IMR-90 (cell line): ENCODE measurements around the gene BAZ2B. TPM values are rescaled to one million over a fixed set of nuclear protein-coding genes. Genes with fewer than 3 reads are reported as not detected.
A peak's percentile ranks its signal among the peaks of the same experiment; 100 is the strongest.

Source experiments
- ATAC-seq: fragments of 200-7000 bp; cut with Tn5 transposase; 2 replicates; pipeline ENCODE4 v1.9.1; 2020; ENCODE audit warnings: low read depth, mild to moderate bottlenecking, moderate library complexity
- BruUV-seq: library from RNA; stranded (reverse); fragments of 400-500 nt; replicated peaks from 2 replicates; lab custom pipeline; 2021; lab: Mats Ljungman, UMichigan
- CTCF ChIA-PET: fragments of 300-600 bp; formaldehyde crosslinking; extraction: SDS; loops from one replicate; lab custom pipeline; 2021; ENCODE audit warnings: antibody characterized with exemption; lab: Yijun Ruan, JAX
- POLR2A ChIA-PET: fragments of 300-600 bp; sonication (Branson Sonifier 250); formaldehyde crosslinking; loops from one replicate; lab custom pipeline; 2022; ENCODE audit warnings: antibody characterized with exemption; ENCODE audit not compliant: unreplicated experiment; lab: Charles Lee
- DNase-seq: peaks from one replicate; pipeline ENCODE4 v3.0.0; 2013
- H2AFZ ChIP-seq: replicated peaks from 2 replicates; pipeline ENCODE3; 2013; ENCODE audit warnings: low read length, mild to moderate bottlenecking; ENCODE audit not compliant: poor library complexity
- H2AK5ac ChIP-seq: 2 replicates; pipeline ENCODE4 v1.6.1; 2013; ENCODE audit warnings: low read depth, low read length, inconsistent platforms
- H2AK9ac ChIP-seq: replicated peaks from 2 replicates; pipeline ENCODE3; 2013; ENCODE audit warnings: mild to moderate bottlenecking, low read depth, low read length, moderate library complexity; ENCODE audit not compliant: poor library complexity
- H2BK120ac ChIP-seq: 2 replicates; pipeline ENCODE4 v1.6.1; 2013; ENCODE audit warnings: low read depth, low read length, inconsistent platforms
- H2BK15ac ChIP-seq: 3 replicates; pipeline ENCODE4 v1.6.1; 2013; ENCODE audit warnings: low read depth, low read length, inconsistent platforms
- H2BK20ac ChIP-seq: 2 replicates; pipeline ENCODE4 v1.6.1; 2013; ENCODE audit warnings: low read depth, mild to moderate bottlenecking, inconsistent platforms, low read length, moderate library complexity
- H2BK5ac ChIP-seq: 2 replicates; pipeline ENCODE4 v1.6.1; 2013; ENCODE audit warnings: mild to moderate bottlenecking, low read depth, low read length, inconsistent platforms; ENCODE audit not compliant: poor library complexity, severe bottlenecking
- H3K14ac ChIP-seq: replicated peaks from 2 replicates; pipeline ENCODE4 v1.6.1; 2013; ENCODE audit warnings: low read depth, low read length, inconsistent platforms
- H3K18ac ChIP-seq: 2 replicates; pipeline ENCODE4 v1.6.1; 2013; ENCODE audit warnings: low read depth, low read length, control low read depth
- H3K23ac ChIP-seq: 2 replicates; pipeline ENCODE4 v1.6.1; 2013; ENCODE audit warnings: low read depth, low read length, inconsistent platforms
- H3K27ac ChIP-seq: 2 replicates; pipeline ENCODE4 v1.5.1; 2013; ENCODE audit warnings: mild to moderate bottlenecking, control low read depth, low read length; ENCODE audit not compliant: insufficient read depth
- H3K27me3 ChIP-seq: 2 replicates; pipeline ENCODE4 v1.6.1; 2013; ENCODE audit warnings: low read length; ENCODE audit not compliant: control insufficient read depth, insufficient read depth
- H3K36me3 ChIP-seq: 2 replicates; pipeline ENCODE4 v1.6.1; 2013; ENCODE audit warnings: low read length, mixed read lengths; ENCODE audit not compliant: control insufficient read depth, insufficient read depth
- H3K4ac ChIP-seq: 2 replicates; pipeline ENCODE4 v1.6.1; 2013; ENCODE audit warnings: low read depth, low read length, inconsistent platforms
- H3K4me1 ChIP-seq: 2 replicates; pipeline ENCODE4 v1.6.1; 2013; ENCODE audit warnings: low read length, mixed read lengths; ENCODE audit not compliant: control insufficient read depth, insufficient read depth
- H3K4me2 ChIP-seq: 2 replicates; pipeline ENCODE4 v1.6.1; 2013; ENCODE audit warnings: low read depth, mild to moderate bottlenecking, control low read depth, low read length, moderate library complexity
- H3K4me3 ChIP-seq: 2 replicates; pipeline ENCODE4 v1.5.1; 2013; ENCODE audit warnings: low read depth, mild to moderate bottlenecking, control low read depth, low read length, moderate library complexity; ENCODE audit not compliant: insufficient read depth
- H3K56ac ChIP-seq: 2 replicates; pipeline ENCODE4 v1.6.1; 2013; ENCODE audit warnings: low read length, inconsistent platforms; ENCODE audit not compliant: insufficient read depth; ENCODE audit errors: extremely low read depth
- H3K79me1 ChIP-seq, 2 experiments: 2 replicates each; pipeline ENCODE4 v1.6.1; 2013; ENCODE audit warnings: low read length in 2 of 2, inconsistent platforms in 1 of 2, low read depth in 1 of 2
- H3K9ac ChIP-seq: 2 replicates; pipeline ENCODE4 v1.6.1; 2013; ENCODE audit warnings: low read depth, low read length, control low read depth
- H3K9me1 ChIP-seq: 2 replicates; pipeline ENCODE4 v1.6.1; 2013; ENCODE audit warnings: low read length, inconsistent platforms; ENCODE audit not compliant: insufficient read depth
- H3K9me3 ChIP-seq: 2 replicates; pipeline ENCODE4 v1.6.1; 2013; ENCODE audit warnings: low read length; ENCODE audit not compliant: control insufficient read depth, insufficient read depth
- H4K20me1 ChIP-seq: 2 replicates; pipeline ENCODE4 v1.6.1; 2013; ENCODE audit warnings: low read length, inconsistent platforms; ENCODE audit not compliant: insufficient read depth
- H4K5ac ChIP-seq: 2 replicates; pipeline ENCODE4 v1.6.1; 2013; ENCODE audit warnings: mild to moderate bottlenecking, low read depth, low read length, control low read depth
- H4K8ac ChIP-seq, 2 experiments: 2 replicates each; pipeline ENCODE4 v1.6.1; 2013; ENCODE audit warnings: low read depth in 2 of 2, low read length in 2 of 2, control low read depth in 1 of 2, inconsistent platforms in 1 of 2
- H4K91ac ChIP-seq: 2 replicates; pipeline ENCODE4 v1.6.1; 2013; ENCODE audit warnings: low read depth, low read length, inconsistent platforms; ENCODE audit not compliant: insufficient read depth
- BHLHE40 ChIP-seq: fragments of 150-350 bp; IDR thresholded peaks from 2 replicates; pipeline ENCODE4 v1.6.1; 2016; ENCODE audit warnings: mild to moderate bottlenecking, low read depth, low read length
- CTCF ChIP-seq: conservative IDR thresholded peaks from 2 replicates; pipeline ENCODE4 v1.5.1; 2012; ENCODE audit warnings: mild to moderate bottlenecking, low read depth, low read length, improper control_type of control experiment
- MAZ ChIP-seq: IDR thresholded peaks from 2 replicates; pipeline ENCODE4 v1.6.1; 2012; ENCODE audit warnings: low read depth, mild to moderate bottlenecking, low read length, improper control_type of control experiment, moderate library complexity, borderline replicate concordance
- NFE2L2 ChIP-seq: fragments of 150-350 bp; IDR thresholded peaks from 2 replicates; pipeline ENCODE4 v1.6.1; 2016; ENCODE audit warnings: low read depth, mild to moderate bottlenecking, low read length
- RAD21 ChIP-seq: IDR thresholded peaks from 2 replicates; pipeline ENCODE4 v1.6.1; 2012; ENCODE audit warnings: low read length, improper control_type of control experiment
- RCOR1 ChIP-seq: IDR thresholded peaks from 2 replicates; pipeline ENCODE4 v1.6.1; 2012; ENCODE audit warnings: mild to moderate bottlenecking, low read length, improper control_type of control experiment; ENCODE audit not compliant: insufficient replicate concordance
- SMC3 ChIP-seq: fragments of 150-350 bp; IDR thresholded peaks from 2 replicates; pipeline ENCODE4 v1.6.1; 2016; ENCODE audit warnings: low read depth, mild to moderate bottlenecking, antibody characterized with exemption, low read length, moderate library complexity
- USF2 ChIP-seq: fragments of 150-350 bp; IDR thresholded peaks from 2 replicates; pipeline ENCODE4 v1.6.1; 2017; ENCODE audit warnings: mild to moderate bottlenecking, antibody characterized with exemption, low read length, low read depth
- WGBS, 2 experiments: methylation state at CpG; one replicate each; pipeline versions ENCODE4 v1.1.5 to v1.1.7; 2013; ENCODE audit warnings: missing lambda C conversion rate in 2 of 2; ENCODE audit not compliant: insufficient read length in 1 of 2; ENCODE audit errors: extremely low coverage in 2 of 2; 5-methylcytosine and 5-hydroxymethylcytosine counted together
- dilution Hi-C: fragments of 300-500 bp; cut with HindIII; formaldehyde crosslinking; loops from one replicate; pipeline ENCODE4 v1.14.3; 2018; ENCODE audit warnings: low sequenced_read_pairs; ENCODE audit not compliant: unreplicated experiment
- in situ Hi-C: fragments of 300-500 bp; cut with MboI; formaldehyde crosslinking; loops from 3 replicates; pipeline ENCODE4 v1.14.3; 2019; ENCODE audit warnings: low sequenced_read_pairs, inconsistent platforms, mixed read lengths
- intact Hi-C: fragments of 100-400 bp; cut with micrococcal nuclease; formaldehyde crosslinking; loops from 2 replicates; pipeline ENCODE4 v1.10.0; 2022
- polyA plus RNA-seq, 3 experiments: library from polyadenylated mRNA; depleted of rRNA; stranded (reverse); fragments of >200 nt; gene quantifications; 2 replicates each; pipeline ENCODE4 v1.2.3, GENCODE V29; 2012; ENCODE audit warnings: low replicate concordance in 1 of 3
- total RNA-seq: library from RNA; depleted of rRNA; stranded (reverse); fragments of >200 nt; gene quantifications from 2 replicates; pipeline ENCODE4 v1.2.3, GENCODE V29; 2012

Gene BAZ2B
- total and polyA plus RNA-seq, 2 of the 4 experiments (the other 2 are of a cell fraction): 8.9 to 42.1 TPM

GRCh38 chr2:159557437-159558034, 58.8 kb downstream of the BAZ2B start:
- TF ChIP-seq RCOR1 (no peak), USF2 (no peak), CTCF (peak; percentile 24; the same call in 1 of the 2 replicates), SMC3 (no peak), BHLHE40 (no peak), MAZ (no peak), NFE2L2 (no peak), RAD21 (no peak)
- H3K23ac ChIP-seq: no peak overlapping the region
- H3K79me1 ChIP-seq: peaks cover 0 to 24% of the 10 kb centered on the region in 2 experiments; a peak in 3 of 4 replicates
- no peak overlapping the region for H2AFZ ChIP-seq
- no peak overlapping the region for H3K4me3 ChIP-seq
- BruUV-seq: no TSS peak
- 100% methylated on average over 2 of the region's 5 CpGs; no CpG with 5 or more reads in 1 of the 2 experiments for WGBS, 2 experiments
- H2AK9ac ChIP-seq: no peak overlapping the region
- no peak overlapping the region for H3K4me2 ChIP-seq
- H2BK20ac ChIP-seq: no peak overlapping the region
- ATAC-seq (no peak), DNase-seq (peak; percentile 8)
- peaks cover 2% of the 10 kb centered on the region; the same call in 1 of the 2 replicates for H3K36me3 ChIP-seq
- H3K14ac ChIP-seq: no peak overlapping the region
- ChIA-PET CTCF (interaction anchor here (0.8 kb wide), 1 partner anchor 9 kb away, joined by 3 read pairs; no protein-coding TSS in a partner anchor), POLR2A (no interaction called here)
- H2BK5ac ChIP-seq: no peak overlapping the region
- no peak overlapping the region for H3K18ac ChIP-seq
- dilution Hi-C loops (no loop called here), intact Hi-C loops (no loop called here), in situ Hi-C loops (no loop called here)
- H2BK15ac ChIP-seq: no peak overlapping the region
- no peak overlapping the region for H3K56ac ChIP-seq
- H3K4me1 ChIP-seq: no peaks in the 10 kb centered on the region
- no peak overlapping the region for H2BK120ac ChIP-seq
- no peaks in the 10 kb centered on the region for H3K27me3 ChIP-seq
- H2AK5ac ChIP-seq: no peak overlapping the region
- H3K9ac ChIP-seq: no peak overlapping the region
- H3K27ac ChIP-seq: no peak overlapping the region
- H4K91ac ChIP-seq: no peak overlapping the region
- H3K9me3 ChIP-seq: peaks cover 3% of the 10 kb centered on the region; the same call in 1 of the 2 replicates
- no peaks in the 10 kb centered on the region for H4K20me1 ChIP-seq
- no peak overlapping the region; the same call in 1 of the 2 replicates for H4K5ac ChIP-seq
- H4K8ac ChIP-seq: no peak overlapping the region
- H3K9me1 ChIP-seq: no peaks in the 10 kb centered on the region; the same call in 1 of the 2 replicates
- H3K4ac ChIP-seq: no peak overlapping the region
